NCI-H1105 (cell line): Measurements from ENCODE around the gene ATP6AP1.
"Not testable (repeated sequence)": the region's sequence is repeated elsewhere in the genome, so short reads cannot be mapped to it uniquely, and the experiment has no call there.

ENCODE experiments used
- DNase-seq: peaks from one replicate; lab custom pipeline; 2025; lab: John Stamatoyannopoulos, UW

The ATP6AP1 gene

DNA sequence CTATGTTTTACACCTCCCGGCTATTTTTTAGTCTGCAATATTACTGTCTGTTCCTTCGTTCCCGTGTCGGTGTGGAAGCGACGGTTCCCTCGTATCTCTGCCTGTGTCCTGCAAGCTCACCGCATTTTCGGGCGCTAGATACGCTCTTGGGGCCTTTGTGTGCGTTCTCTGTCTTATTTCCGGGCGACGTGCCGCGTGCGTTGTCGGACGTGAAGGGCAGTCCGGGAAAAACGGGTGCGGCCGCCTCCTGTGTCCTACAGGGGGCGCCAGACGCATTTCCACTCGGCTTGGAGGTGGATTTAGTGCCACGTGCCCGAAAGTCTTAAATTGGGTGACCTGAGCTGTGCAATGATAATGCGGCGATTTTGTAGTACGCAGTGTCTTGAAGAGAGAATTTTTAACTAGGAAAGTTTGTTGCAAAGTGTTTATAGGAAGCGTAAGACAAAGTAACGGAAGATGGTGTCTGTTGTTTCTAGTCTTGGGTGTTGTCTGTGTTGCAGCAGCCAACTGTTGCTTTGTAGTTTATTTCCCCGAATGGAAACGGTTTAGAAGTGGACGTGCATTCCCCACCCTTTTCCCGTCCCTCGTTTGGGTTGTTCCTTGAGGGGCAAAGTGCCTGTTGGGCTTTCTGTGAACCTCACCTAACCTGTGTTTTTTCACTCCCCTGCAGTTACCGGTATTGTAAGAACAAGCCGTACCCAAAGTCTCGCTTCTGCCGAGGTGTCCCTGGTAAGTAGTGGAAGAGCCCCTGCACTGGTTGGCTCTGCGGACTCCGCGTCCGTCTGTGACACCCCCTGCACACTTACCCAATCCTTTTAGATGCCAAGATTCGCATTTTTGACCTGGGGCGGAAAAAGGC is 29.6 kb upstream of the ATP6AP1 start:
- peak; percentile 84 for DNase-seq

DNA sequence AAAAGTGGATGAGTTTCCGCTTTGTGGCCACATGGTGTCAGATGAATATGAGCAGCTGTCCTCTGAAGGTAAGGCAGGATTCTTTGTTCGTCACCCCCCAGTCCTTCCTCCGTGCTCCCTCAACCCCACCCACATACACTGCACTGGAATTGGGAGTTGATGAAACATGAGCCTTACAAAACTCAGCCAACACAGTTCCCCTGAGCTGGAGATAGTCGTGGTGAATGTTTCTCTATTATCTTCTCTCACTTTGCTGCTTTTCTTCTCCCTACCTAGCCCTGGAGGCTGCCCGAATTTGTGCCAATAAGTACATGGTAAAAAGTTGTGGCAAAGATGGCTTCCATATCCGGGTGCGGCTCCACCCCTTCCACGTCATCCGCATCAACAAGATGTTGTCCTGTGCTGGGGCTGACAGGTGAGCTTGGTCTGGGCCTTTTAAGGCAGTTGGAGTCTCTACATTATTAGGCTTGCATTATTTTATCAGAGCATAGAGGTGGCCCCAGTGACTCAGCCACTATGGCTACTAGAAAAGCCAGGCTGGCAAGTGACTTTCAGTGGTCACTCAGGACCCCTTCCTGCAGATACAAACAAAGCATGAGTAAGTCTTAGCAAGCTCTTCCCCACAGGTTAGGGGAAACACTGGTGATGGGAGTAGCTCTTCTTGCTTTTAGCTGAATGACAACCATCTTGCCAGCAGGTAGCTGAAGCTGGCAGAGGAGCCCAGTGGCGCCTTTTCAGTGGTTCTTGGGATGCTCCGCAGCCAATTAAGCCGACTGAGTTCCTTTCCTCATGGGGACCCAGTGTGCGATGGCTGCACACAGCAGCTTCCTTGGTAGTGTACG is 28.7 kb upstream of the ATP6AP1 start:
- DNase-seq, result no peak

DNA sequence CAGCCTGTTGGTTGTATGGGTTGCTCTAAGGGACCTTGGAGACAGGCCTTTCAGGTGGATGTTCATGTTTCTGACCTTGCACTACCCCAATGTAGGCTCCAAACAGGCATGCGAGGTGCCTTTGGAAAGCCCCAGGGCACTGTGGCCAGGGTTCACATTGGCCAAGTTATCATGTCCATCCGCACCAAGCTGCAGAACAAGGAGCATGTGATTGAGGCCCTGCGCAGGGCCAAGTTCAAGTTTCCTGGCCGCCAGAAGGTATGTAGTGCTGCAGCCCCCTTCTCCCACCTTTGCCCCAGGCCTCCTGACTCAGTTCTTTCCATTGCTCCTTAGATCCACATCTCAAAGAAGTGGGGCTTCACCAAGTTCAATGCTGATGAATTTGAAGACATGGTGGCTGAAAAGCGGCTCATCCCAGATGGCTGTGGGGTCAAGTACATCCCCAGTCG is 28.1 kb upstream of the ATP6AP1 start:
- not testable (repeated sequence) for DNase-seq

DNA sequence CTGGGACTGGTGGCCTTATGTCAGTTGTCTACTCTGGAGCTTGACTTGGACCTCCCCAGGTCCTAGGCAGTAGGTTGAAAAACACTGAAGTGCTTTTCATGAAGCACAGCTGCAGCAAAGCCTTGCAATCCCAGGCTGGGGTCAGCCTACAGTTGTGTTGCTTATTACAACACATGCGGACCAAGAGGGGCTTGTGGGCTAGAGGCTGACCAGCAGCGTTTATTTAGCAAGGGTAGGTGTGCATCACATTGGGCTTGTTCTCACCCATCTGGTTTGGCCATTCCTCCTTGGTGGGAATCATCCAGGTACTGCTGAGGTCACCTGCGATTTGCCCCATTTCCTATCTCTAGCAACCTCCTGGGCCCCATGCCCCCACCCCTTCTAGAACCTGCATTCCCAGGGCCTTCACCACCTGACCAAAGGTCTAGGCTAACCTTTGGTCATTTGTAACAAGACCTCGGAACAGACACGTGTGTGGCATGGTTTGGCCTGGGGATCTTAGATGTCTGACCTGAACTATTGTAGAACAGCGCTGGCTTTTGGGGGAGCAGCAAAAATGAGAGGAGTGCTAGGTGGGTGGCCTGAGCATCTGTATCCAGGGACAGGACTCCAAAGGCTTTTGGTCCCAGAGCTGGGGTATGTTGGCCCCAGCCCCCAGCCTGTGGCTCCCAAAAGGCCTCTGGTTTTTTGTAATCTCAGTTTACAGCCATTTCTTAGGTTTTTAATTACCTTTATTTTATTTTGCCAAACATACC is 27.3 kb upstream of the ATP6AP1 start:
- DNase-seq, result no peak

DNA sequence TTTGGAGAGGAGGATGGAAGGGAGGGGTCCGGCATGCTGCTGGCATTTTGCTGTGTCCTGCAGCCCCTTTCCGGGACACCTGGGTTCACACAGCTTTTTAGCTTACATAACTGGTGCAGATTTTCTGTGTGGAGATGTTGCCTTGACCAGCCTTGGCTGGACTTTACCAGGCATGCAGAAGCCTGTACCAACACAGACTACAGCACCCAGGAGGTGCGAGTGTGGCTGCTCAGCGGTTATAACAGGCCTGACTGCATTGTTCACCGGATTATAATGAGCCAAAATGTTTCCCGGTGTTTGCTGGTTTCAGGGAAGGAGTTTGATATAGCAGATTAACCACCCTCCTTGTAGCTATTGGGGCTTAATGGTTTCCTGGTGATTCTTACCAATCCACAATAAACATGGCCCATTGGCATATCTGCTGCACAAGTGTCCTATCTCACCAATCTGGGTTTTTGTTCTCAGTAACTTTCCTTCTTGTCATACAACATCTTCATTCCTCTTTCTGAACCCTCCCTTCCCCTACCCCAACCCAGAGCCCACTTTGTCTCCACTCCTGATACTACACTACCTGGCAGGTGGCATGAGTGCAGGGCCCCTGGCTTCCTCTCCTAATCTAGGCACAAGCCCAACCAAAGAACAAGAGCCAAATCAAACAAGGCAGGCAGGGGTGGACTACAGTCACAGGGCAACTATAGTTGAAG is 26.4 kb upstream of the ATP6AP1 start:
- DNase-seq, result no peak

DNA sequence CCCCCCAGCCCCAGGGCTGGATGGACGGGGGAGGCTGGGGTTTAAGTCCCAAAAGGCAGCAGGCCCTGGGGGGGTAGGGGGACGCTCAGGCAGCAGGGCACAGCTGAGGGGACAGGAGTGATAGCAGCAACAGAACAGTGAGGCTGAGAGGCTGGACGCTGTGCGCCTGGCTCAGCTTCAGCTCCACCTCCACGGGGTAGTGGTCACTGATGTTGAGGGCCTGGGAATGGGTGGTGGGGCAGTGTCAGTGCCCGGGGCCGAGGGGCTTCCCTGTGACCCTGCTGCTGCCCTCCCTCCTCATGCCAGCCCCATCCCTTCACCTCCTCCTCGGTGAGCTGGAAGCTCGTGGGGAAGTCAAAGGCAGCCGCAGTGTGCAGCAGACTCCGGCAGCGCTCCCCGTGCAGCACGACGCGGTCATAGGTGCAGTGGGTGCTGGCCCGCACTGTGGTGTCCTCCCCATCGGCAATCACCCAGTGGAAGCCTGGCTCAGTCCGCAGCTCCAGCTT is 25.8 kb upstream of the ATP6AP1 start:
- no peak for DNase-seq

DNA sequence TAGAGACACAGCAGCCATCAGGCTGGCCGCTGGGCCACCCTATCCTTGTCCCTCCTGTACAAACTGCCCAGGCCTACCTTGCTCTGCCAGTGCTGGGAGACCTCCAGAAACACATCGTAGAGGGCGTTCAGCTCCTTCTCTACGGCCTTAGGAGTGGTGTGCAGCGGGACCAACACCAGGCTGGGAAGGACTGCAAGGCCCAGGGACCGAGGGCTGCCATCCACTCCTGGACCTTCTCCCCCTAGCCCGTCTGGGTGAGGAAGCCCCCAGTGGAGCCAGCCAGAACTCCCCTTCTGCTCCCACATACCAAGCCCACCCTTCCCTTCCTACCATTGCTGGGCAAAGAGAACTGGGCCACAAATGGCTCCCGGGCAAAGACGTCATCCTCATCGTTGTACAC is 25.3 kb upstream of the ATP6AP1 start:
- DNase-seq, result no peak

DNA sequence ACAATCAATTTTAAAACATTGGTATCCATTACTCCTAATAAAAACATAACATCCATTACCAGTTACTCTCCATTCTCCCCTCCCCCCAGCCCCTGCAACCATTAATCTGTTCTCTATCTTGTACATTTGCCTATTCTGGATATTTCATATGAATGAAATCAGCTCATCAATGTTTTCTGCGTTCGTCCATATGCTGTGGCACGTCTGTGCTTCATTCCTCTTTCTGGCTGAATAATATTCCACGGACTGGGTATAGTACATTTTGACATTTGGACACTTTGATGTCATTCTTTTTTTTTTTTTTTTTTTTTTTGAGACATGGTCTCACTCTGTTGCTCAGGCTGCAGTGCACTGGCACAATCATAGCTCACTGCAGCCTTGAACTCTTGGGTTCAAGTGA is 24.6 kb upstream of the ATP6AP1 start:
- DNase-seq, result no peak

DNA sequence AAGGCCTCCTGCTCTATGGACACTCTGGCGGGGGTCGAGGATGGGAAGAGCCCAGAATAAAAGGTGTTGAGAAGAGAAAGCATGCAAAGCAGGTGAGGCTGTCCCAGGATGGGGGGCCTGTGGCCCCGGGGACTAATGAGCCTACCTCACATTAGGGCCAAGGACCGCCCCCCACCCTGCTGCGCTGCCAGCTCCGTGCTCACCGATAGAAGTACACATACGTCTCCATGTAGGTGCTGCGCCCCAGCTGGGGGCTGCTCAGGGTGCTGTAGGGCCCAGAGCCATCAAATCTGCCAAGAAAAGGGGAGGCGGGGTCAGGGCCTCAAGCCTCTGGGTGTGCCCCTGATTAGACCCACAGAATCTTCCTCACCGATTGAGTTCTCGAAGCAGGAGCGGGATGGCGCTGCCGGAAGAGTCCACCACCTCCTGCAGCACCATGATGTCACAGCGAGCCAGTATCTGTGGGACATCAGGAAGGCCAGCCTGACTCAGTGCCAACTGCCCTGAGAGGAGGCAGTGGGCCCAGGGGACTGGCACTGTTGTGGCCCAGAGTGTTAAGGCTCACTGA is 23.8 kb upstream of the ATP6AP1 start:
- DNase-seq, result no peak

DNA sequence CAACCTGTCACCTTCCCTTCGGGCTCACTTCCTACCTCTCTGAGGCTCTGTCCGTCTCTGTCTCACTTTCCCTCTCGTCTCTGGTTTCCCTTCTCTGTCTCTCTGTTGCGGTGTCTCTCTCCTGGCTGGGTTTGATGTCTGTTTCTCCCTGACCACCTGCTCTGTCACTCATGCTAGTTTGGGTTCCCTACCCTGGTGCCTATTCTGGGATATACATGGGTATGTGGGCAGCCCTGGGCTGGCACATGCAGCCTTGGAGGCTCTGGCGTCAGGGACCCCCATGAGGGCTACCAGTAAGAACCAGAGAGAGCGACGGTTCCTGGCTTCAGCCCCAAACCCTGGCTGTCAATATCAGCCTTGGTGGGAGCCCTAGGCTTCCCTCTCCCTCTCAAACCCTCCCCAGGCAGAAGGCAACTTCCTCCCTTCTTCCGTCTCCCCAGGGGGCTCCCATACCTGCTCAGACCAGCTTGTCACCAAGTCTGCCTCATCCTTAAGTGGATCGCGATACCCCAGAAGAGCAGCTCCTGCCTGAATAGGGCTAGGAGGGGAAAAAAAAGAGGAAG is 19.7 kb upstream of the ATP6AP1 start:
- no peak for DNase-seq

DNA sequence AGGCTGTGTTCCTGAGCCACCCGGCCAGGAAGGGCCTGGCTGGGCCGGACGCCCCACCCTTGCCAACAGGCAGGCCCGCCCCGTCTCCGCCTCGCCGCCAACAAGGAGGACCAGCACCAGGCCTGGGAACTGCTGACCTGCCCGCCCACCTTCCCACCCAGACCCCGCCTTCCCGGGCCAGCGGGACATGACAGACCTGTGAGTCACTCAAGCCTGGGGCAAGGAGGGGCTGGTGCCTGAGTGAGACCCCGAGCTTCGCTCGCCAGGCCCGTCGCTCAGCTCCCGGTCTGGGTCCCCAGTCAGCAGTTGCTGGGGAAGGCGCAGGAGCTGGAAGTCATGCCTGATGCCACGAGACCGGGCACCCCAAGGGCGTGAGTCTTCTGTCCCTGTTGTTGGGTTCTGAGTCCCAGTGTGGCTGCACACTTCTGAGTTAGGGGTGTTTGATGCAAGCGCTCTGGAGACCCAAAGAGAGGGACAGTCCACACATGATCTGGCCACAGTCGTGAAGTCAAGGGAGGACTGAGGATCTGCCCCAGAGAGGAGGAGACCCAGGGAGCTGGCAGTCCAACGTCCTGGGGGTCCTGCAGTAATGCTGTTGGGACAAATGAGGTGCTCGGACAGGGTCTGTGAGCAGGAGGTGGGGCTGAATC is 19.1 kb upstream of the ATP6AP1 start, which contains the start of gene DNASE1L1:
TSS of gene DNASE1L1 (minus strand) at position 33 of the 650 bp plus-strand sequence. CDS start 3,686 bp downstream, outside the sequence.
- DNase-seq, result no peak

DNA sequence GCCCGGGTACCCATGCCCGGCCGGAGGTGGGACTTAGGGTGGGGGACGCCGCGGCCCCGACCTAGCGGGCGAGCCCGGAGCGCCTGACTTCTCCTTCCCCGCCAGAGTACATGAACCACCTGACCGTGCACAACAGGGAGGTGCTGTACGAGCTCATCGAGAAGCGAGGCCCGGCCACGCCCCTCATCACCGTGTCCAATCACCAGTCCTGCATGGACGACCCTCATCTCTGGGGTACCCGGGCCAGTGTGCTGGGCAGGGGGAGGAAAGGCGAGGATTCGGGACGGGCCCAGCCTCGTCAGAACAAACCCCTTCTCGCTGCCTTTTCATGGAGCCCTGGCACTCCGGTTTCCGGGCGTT is 16.5 kb upstream of the ATP6AP1 start:
- peak; percentile 78 for DNase-seq

DNA sequence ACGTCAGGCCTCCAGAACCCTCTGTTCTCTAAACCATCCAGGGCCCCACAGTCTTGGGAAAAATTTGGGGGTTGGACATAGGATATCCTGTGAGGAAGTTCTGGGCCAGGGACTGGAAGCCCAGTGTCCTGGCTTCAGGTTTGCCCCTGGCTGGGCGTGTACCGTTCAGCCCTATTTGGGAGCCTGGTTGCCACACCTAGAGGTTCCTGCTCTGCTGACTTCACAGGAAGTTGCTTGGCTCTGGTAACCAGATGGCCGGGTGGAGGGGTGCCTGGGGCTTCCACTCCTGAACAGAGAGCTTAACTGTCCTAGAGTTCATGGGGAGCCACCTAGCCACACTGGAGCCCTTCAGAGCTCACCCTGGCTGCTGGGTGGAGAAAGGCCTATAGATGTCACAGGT is 16.0 kb upstream of the ATP6AP1 start:
- DNase-seq, result no peak

DNA sequence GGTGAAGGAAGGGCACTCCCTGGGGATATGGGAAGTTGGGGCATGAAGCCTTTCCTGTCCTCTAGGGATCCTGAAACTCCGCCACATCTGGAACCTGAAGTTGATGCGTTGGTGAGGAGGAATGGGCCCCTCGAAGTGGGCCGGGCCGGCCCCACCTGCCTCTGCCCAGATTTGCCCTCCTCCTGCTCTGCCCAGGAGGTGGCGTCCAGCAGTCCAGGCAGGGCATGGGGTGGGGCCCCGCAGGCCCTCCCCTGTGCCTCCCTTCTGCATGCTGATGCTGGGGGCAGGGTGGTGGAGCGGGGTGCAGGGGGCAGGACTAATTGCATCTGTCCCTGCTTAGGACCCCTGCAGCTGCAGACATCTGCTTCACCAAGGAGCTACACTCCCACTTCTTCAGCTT is 15.3 kb upstream of the ATP6AP1 start:
- no peak for DNase-seq

DNA sequence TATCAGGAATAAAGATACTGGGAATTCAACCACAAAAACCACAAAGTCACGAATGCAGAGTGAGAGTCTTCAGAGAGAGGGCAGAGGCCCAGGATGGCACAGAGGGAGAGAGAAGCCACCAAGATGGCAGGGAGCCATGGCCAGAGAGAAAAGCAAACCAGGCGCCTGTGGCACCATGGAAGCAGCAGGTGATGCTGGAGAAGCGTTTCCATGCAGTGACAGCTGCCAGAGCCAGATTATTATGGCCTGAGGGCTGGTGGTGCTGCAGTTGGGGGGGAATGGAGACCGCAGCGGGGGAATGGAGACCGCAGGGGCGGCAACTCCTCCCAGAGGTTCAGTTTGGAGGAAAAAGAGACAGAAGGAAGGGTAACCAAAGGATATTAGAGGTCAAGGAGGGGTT is 11.3 kb upstream of the ATP6AP1 start:
- DNase-seq, result peak; percentile 86

DNA sequence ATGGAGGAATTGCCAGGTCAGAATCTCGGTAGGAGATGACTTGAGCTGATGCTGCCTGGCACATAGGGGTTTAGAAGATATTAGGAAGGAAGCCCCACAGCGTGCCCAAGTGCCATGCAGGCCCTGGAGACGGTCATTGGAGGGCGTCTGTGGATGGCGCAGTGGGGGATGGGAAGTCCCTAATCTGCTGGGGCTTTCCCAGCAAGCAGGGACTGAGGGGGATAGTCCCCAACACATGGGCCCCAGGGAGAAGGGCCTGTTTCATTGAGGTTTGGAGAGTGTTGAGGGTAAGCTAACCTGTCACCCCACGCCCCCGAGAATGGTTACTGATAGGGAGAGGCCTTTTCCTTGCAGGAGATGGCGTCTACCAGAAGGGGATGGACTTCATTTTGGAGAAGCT is 9.3 kb upstream of the ATP6AP1 start:
- no peak for DNase-seq

DNA sequence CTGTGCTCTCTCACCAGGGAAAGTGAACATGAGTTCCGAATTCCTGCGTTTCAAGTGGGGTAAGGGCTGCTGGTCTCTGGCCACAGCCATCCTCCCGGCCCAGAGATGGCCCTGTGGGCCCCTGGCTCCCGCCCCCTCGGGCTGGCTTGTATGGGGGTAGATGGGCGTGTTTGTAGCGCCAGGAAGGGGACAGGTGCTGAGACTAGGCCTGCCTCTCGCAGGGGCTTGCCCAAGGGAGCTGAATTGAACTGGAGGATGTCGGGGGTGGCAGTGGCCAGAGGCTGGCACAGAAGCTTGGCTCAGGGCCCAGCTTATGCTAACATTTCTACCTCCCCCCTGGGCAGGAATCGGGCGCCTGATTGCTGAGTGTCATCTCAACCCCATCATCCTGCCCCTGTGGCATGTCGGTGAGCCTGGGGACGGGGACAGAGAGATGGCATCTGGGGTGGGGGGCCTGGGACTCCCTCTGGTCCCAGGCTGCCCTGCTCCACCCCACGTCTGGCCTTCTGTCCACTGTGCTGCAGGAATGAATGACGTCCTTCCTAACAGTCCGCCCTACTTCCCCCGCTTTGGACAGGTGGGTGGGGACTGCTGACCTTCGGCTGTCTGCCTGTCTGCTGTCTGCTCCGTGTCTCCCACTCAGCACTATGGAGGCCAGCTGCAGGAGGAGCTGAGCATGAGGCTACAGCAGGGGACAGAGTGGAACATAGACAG is 8.6 kb upstream of the ATP6AP1 start:
- DNase-seq, result peak; percentile 92

DNA sequence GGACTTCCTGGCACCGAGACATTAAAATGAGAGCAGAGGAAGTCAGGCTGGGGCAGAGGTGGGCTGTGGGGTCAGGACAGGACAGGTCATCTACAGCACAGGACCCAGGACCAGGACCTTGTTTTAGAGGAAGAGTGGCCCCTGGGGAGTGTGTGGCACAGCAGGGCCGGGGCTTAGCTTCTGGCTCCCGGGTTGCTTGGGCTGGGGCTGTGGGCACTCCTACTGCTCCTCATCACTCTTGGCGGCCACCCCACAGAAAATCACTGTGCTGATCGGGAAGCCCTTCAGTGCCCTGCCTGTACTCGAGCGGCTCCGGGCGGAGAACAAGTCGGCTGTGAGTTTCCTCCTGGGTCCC is 8.1 kb upstream of the ATP6AP1 start:
- DNase-seq, result no peak

DNA sequence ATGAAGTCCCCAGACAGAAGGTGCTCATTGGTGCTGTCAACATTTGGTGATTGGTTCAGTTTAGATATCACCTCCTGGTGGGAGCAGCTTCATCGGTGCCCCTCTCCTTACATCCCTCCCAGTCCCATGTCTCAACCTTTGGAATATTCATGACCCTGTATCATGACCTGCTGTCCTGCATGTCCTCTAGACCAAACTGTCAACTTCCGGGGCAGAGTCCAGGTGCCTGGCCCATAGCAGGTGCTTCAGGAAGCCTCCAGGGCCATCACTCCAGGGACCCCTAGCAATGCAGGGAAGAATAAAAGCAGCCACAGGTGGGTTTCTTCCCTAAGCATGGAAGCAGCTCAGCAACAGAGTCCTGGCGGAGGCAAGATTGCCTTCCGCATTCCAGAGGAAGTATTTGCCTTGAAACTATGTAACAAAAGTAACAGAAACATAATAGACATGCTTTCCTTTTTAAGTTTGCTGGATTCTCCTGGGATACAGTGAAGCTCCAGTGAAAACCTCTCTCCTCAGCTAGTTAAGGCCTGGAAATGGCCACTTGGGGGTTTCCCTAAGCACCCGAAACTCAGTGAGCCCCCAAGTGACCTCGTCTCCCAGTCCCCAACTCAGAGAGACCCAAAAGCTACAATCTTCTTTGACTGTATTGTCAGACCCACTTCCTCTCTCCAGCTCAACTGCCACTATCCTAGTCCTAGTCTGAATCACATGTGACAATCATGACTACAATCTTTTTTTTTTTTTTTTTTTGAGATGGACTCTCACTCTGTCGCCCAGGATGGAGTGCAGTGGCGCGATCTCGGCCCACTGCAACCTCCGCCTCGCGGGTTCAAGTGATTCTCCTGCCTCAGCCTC is 1.3 kb upstream of the ATP6AP1 start:
- DNase-seq, result no peak
